Measurements from ENCODE around the gene DROSHA. TPM values are rescaled to one million over a fixed set of nuclear protein-coding genes. Genes with fewer than 3 reads are reported as not detected.

The DROSHA gene
- total and polyA plus RNA-seq, 2 of the 8 experiments (the other 6 are each of a cell fraction or from before 2014, with no cell fraction given), result 65.9 to 122 TPM

GRCh38 chr5:31531888-31532547, at the start of gene DROSHA, which contains the start of gene C5orf22 (continued):
- TF ChIP-seq JUN (IDR thresholded peaks at IDR 0.05; ENCODE audit: low read depth, low read length) (no peak), KDM5A (IDR thresholded peaks at IDR 0.05; ENCODE audit: low read length) (no peak), EZH2 (IDR thresholded peaks at IDR 0.05; ENCODE audit: low read depth, low read length, severe bottlenecking) (no peak), CTBP2 (IDR thresholded peaks at IDR 0.05; ENCODE audit: borderline replicate concordance, insufficient read depth, insufficient read length, low read length) (no peak), MAFK (IDR thresholded peaks at IDR 0.05; ENCODE audit: low read depth, low read length) (no peak), EP300 (IDR thresholded peaks at IDR 0.05; ENCODE audit: borderline replicate concordance in 1 of 2, low read depth in 2 of 2, low read length in 2 of 2) (no peak), E2F6 (IDR thresholded peaks at IDR 0.05) (peak; percentile 80), TAF7 (optimal IDR thresholded peaks at IDR 0.05; ENCODE audit: borderline replicate concordance, low read depth, low read length) (no peak), PHF8 (conservative IDR thresholded peaks at IDR 0.05; ENCODE audit: low read depth, low read length) (peak; percentile 88), BACH1 (IDR thresholded peaks at IDR 0.05; ENCODE audit: low read length) (no peak), RFX5 (IDR thresholded peaks at IDR 0.05; ENCODE audit: borderline replicate concordance, low read depth, low read length) (no peak), CBX5 (IDR thresholded peaks at IDR 0.05; ENCODE audit: low read depth, low read length) (no peak), HDAC2 (IDR thresholded peaks at IDR 0.05; ENCODE audit: borderline replicate concordance in 1 of 2, low read depth in 2 of 2, low read length in 2 of 2) (no peak), SP2 (IDR thresholded peaks at IDR 0.05; ENCODE audit: low read length) (peak; percentile 75), JUND (IDR thresholded peaks at IDR 0.05; ENCODE audit: low read length) (no peak), ATF3 (IDR thresholded peaks at IDR 0.05; ENCODE audit: insufficient read depth, low read depth, low read length) (no peak), USF2 (IDR thresholded peaks at IDR 0.05; ENCODE audit: low read length) (no peak), SP1 (IDR thresholded peaks at IDR 0.05; ENCODE audit: low read depth, low read length) (peak; percentile 97), GTF2F1 (IDR thresholded peaks at IDR 0.05; ENCODE audit: borderline replicate concordance, low read depth, low read length) (no peak), CHD2 (IDR thresholded peaks at IDR 0.05; ENCODE audit: low read length) (peak; percentile 87), SIRT6 (IDR thresholded peaks at IDR 0.05; ENCODE audit: low read length) (no peak), KDM1A (IDR thresholded peaks at IDR 0.05; ENCODE audit: borderline replicate concordance, low read length) (no peak), SRF (IDR thresholded peaks at IDR 0.05; ENCODE audit: low read depth, low read length) (no peak)

Measured in H1 (cell line).